ENCODE results near the gene MUSK.

Gene MUSK

DNA sequence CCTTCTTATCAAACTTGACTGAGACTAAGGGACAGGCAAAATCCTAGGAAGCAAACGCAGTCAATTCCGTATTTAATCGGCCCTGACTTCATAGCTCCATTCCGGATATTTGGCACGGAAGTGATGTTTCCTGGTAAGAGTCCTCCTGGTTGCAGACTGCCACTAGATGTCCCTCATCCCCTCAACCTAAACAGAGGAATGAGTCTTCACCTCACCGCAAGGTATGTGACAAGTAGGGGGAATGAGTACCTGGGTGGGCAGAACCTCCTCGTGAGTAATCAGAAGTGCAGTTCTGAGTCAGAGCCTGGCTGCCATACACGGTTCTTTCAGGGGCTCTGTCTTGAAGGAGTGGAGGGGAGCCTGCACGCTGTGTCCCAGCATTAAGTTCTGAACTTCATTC lies 173.6 kb downstream of the MUSK start:
- no peak for DNase-seq (ENCODE audit: low read depth)
- TF ChIP-seq, protein P1, sequence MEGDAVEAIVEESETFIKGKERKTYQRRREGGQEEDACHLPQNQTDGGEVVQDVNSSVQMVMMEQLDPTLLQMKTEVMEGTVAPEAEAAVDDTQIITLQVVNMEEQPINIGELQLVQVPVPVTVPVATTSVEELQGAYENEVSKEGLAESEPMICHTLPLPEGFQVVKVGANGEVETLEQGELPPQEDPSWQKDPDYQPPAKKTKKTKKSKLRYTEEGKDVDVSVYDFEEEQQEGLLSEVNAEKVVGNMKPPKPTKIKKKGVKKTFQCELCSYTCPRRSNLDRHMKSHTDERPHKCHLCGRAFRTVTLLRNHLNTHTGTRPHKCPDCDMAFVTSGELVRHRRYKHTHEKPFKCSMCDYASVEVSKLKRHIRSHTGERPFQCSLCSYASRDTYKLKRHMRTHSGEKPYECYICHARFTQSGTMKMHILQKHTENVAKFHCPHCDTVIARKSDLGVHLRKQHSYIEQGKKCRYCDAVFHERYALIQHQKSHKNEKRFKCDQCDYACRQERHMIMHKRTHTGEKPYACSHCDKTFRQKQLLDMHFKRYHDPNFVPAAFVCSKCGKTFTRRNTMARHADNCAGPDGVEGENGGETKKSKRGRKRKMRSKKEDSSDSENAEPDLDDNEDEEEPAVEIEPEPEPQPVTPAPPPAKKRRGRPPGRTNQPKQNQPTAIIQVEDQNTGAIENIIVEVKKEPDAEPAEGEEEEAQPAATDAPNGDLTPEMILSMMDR (IDR thresholded peaks at IDR 0.05; ENCODE audit: control insufficient read depth, extremely low read depth, insufficient read depth): peak; percentile 48

DNA sequence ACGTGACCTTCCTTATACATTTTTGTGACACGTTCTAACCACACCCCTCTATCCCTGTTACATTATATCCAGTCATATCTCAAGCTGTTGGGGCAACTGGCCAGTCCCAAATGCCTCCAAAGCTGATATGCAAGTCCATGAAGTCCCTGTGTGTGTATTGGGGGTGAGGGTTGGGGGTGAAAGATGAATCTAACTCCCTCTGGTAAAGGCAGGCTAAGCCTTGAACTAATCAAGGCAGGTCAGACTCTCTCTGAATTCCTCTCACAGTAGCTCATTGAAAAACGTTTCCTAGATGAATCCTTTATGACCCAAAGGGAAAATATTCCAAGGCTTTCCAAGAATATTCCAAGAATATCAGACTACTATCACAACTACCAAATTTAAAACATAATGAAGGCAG lies 174.4 kb downstream of the MUSK start:
- DNase-seq (ENCODE audit: low read depth): no peak
- TF ChIP-seq, protein P1 (IDR thresholded peaks at IDR 0.05; ENCODE audit: control insufficient read depth, extremely low read depth, insufficient read depth): no peak
- no peak overlapping the region for H3K4me3 ChIP-seq (ENCODE audit: low read depth, low read length)

More for the DNA sequence above, 173.6 kb downstream of the MUSK start:
- H3K4me3 ChIP-seq (ENCODE audit: low read depth, low read length): no peak overlapping the region

DNA sequence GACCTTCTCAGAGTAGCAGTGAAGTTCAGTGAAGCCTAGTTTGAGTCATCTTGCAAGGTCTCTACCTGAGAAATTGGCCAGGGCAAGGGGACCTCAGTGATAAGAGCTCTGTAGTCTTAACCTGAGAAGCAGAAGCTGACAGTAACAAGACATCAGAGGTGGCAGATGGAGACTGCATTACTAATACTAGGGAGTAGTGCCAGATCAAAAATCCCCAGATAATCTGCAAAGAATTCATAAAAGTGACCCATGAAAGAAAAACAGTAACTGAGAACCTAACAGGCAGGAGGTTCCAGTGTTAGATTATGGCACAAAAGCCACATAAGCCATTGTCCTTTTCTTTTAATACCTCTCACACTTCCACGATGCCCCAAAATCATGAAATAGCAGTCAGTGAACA lies 175.5 kb downstream of the MUSK start:
- no peak overlapping the region for H3K4me3 ChIP-seq (ENCODE audit: low read depth, low read length)
- TF ChIP-seq, protein P1 (IDR thresholded peaks at IDR 0.05; ENCODE audit: control insufficient read depth, extremely low read depth, insufficient read depth): no peak
- DNase-seq (ENCODE audit: low read depth): no peak

DNA sequence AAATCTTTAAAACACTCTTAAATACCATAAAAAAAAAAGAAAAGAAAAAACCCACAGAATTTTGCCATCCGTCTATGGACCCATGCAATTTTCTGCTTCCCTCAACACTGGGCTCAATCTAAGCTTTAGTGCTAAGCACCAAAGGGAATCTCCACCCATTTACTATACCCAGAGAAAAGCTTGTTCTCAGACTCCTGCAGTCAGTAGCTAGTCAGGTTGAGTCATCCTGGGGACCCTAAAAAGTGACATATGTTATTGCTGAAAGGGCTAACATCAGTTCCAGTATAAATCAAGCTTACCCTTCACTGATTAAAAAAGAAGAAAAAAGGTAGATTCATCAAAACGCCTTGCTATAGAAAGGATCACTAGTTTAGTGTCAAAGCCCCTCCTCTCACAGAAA lies 177.6 kb downstream of the MUSK start:
- DNase-seq (ENCODE audit: low read depth): no peak
- TF ChIP-seq, protein P1 (IDR thresholded peaks at IDR 0.05; ENCODE audit: control insufficient read depth, extremely low read depth, insufficient read depth): no peak
- H3K4me3 ChIP-seq (ENCODE audit: low read depth, low read length): no peak overlapping the region

DNA sequence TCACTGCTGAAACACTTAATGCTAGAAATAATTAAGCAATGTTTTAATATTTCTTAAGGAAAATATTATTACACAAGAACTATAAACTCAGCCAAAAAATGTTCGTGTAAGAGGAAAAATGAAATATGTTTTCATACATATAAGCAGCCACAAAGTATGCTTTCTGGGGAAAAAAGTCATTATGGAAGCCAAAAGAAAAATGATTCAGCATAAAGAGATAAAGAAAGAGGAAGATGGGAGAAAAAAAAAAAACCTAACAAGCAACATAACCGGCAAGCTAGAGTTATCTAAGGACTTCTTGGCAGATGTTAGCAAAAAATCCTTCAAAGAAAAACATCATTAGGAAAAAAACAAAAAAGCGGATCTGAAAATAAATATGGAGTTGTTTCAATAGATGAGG lies 179.1 kb downstream of the MUSK start:
- DNase-seq (ENCODE audit: low read depth): no peak
- no peak overlapping the region for H3K4me3 ChIP-seq (ENCODE audit: low read depth, low read length)
- TF ChIP-seq, protein P1 (IDR thresholded peaks at IDR 0.05; ENCODE audit: control insufficient read depth, extremely low read depth, insufficient read depth): no peak

DNA sequence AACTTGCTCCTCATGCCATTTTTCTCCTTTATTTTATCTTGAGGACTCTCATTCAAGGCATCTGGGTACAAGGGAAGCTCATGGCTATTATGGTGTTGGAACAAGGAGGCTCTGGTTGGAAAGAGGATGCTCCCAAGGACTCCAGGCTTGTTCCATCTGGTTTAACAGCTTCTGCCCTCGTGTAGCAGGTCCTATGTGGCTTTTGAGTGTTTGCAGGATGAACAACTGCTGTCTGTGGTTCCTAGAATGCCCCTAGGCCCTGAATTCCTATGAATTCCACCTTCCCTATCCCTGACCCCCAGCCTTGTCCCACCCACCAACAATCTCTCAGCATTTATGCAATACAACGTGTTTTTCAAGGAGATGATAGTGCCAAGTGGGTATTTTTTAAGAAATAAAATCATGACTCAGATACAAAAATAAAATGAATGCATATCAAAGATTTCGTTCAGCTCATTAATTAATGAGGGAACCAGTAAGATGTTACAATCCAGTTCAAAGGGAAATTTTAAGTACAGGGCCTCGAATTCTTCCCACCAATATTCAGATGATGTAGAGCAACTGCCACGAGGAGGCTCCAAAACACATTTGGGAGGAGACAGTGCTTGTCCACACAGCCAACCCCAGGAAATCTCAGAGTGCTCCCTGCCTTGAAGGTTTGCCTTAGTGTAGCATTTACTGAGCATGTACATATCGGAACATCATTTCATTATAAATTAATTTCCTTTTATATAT lies 182.0 kb downstream of the MUSK start:
- TF ChIP-seq, protein P1 (IDR thresholded peaks at IDR 0.05; ENCODE audit: control insufficient read depth, extremely low read depth, insufficient read depth): peak; percentile 36
- no peak for DNase-seq (ENCODE audit: low read depth)
- no peak overlapping the region for H3K4me3 ChIP-seq (ENCODE audit: low read depth, low read length)

All from LNCaP clone FGC (cell line).